Fibroblast of pulmonary artery (primary cell): ENCODE results near the gene ACOT9.

ENCODE experiments used
- DNase-seq: peaks from one replicate; pipeline ENCODE4 v3.0.0-alpha.2; 2010; ENCODE audit warnings: low read depth
- H3K4me3 ChIP-seq: replicated peaks from 2 replicates; pipeline ENCODE4 v1.5.1; 2011; ENCODE audit warnings: low read depth, mild to moderate bottlenecking, control low read depth, low read length, moderate library complexity
- CTCF ChIP-seq: IDR thresholded peaks from 2 replicates; pipeline ENCODE4 v1.5.1; 2011; ENCODE audit warnings: mild to moderate bottlenecking, control low read depth, low read length, inconsistent platforms; ENCODE audit errors: missing control alignments

The ACOT9 gene

GRCh38 chrX:23765449-23765848, 22.4 kb upstream of the ACOT9 start:
- H3K4me3 ChIP-seq: no peak overlapping the region
- DNase-seq: no peak
- no peak for TF ChIP-seq CTCF

DNA sequence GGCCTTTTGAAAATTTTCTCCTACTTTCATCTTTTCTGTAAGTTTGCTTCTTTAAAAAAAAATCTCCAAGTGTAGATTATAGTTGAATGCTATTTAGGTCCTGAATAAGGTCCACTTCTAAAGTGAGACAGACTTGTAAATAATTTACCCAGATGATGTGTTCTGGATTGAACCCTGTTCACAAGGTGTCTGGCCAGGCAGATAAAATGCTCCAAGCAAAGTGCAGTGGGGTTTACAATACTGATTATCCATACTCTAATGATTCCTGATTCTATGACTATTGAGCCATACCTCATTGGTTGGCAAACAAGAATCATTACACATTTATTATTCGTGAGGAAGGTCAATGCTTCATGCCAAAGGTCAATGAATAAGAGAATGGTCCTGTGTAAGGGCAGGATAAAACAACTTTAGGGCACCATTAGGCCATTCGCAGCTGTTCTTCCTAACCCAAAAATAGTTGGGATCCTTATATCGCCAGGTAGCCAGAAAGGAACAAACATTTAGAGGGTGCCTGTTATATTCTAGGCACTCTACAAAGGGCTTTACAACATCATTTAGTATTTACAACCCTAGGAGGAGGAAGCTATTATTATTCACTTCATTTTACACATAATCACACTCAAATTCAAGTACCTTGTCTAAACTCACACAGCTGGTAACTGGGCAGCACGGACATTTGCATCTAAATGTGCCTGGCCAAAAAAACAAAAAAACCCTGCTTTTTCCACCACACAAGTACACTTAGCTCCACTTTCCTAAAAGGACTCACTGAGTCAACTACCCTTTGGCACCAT, 21.3 kb upstream of the ACOT9 start:
- DNase-seq: no peak
- no peak for TF ChIP-seq CTCF
- no peak overlapping the region for H3K4me3 ChIP-seq

- H3K4me3 ChIP-seq: no peak overlapping the region
- DNase-seq: no peak
- TF ChIP-seq CTCF: no peak
Measured at GRCh38 chrX:23759821-23760220, 16.7 kb upstream of the ACOT9 start.

DNA sequence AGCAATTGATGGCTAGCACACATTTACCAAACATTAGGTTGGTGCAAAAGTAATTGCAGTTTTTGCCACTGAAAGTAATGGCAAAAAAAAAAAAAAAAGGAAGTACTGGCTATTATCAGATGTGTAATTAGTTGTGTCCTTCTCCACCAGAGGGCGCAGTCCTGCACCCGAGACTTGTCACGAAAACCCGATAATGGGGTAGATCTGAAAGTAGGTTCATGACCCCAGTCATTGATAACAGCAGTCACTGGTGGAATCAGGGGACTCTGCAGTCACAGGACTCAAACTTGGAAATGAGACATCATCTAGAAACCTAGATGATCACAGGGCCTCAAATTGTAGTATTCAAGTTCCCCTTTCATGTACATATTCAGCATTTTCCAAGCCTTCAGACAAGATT, 13.1 kb upstream of the ACOT9 start:
- DNase-seq: peak; percentile 64
- peak; percentile 56 for TF ChIP-seq CTCF

DNA sequence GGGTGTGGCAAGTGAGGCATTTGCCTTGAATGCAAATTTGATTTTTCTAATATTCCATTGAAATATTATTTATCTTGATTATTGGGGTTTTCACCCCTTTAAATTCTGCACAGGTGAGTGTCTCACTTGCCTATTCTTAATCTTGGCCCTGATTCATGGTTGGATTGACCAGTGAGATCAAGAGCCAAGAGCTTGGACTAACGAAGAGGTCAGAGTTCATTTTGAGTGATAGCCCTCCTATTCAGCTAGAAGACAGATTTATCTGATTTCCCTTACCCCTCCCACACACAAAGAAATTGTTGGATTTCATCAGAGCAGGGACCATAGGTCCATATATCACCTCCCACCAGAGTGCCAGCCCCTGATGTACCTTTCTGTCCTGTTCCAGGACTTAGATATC, 11.6 kb upstream of the ACOT9 start:
- no peak overlapping the region for H3K4me3 ChIP-seq
- no peak for DNase-seq
- no peak for TF ChIP-seq CTCF

More for the DNA sequence above, 13.1 kb upstream of the ACOT9 start:
- H3K4me3 ChIP-seq: no peak overlapping the region

GRCh38 chrX:23752740-23753415, 9.8 kb upstream of the ACOT9 start:
- DNase-seq: peak; percentile 43

More at GRCh38 chrX:23752740-23753415, 9.8 kb upstream of the ACOT9 start:
- TF ChIP-seq CTCF: no peak
- H3K4me3 ChIP-seq: no peak overlapping the region
